Naive thymus-derived CD4-positive, alpha-beta T cell (primary cell): ENCODE data around the gene FNIP2. TPM values are rescaled to one million over a fixed set of nuclear protein-coding genes. Genes with fewer than 3 reads are reported as not detected.

ENCODE experiments used
- ATAC-seq: fragments of 150-1000 bp; cut with Tn5 transposase; 2 replicates; pipeline ENCODE4 v1.10.0; 2021; ENCODE audit warnings: mild to moderate bottlenecking, moderate library complexity
- CTCF ChIA-PET: fragments of 350-600 bp; sonication (Branson Sonifier 250); formaldehyde crosslinking; loops from one replicate; lab custom pipeline; 2021; ENCODE audit warnings: antibody characterized with exemption; lab: Charles Lee
- POLR2A ChIA-PET: fragments of 350-600 bp; sonication (Branson Sonifier 250); formaldehyde crosslinking; loops from one replicate; lab custom pipeline; 2021; ENCODE audit warnings: antibody characterized with exemption, inconsistent platforms; lab: Charles Lee
- DNase-seq, 9 donors: peaks; one replicate each; pipeline versions ENCODE4 v3.0.0 to v3.0.0-alpha.2; 2020 to 2022; ENCODE audit warnings: mixed read lengths in 1 of 9
- H3K27ac ChIP-seq: one replicate; pipeline ENCODE4 v1.7.0; 2013; ENCODE audit warnings: mild to moderate bottlenecking, low read depth, low read length, moderate library complexity
- H3K27me3 ChIP-seq, 2 donors: one replicate each; pipeline ENCODE4 v1.7.0; 2013; ENCODE audit warnings: low read length in 2 of 2, mild to moderate bottlenecking in 2 of 2, moderate library complexity in 2 of 2; ENCODE audit not compliant: control insufficient read depth in 2 of 2, insufficient read depth in 2 of 2
- H3K36me3 ChIP-seq, 3 experiments: 1 replicate in 2 of 3; 2 replicates in 1 of 3; pipeline ENCODE4 v1.7.0; 2013; ENCODE audit warnings: low read length in 3 of 3, mild to moderate bottlenecking in 3 of 3, moderate library complexity in 1 of 3; ENCODE audit not compliant: insufficient read depth in 3 of 3, control insufficient read depth in 2 of 3
- H3K4me1 ChIP-seq, 2 donors: one replicate each; pipeline ENCODE4 v1.7.0; 2013; ENCODE audit warnings: low read length in 2 of 2, mild to moderate bottlenecking in 2 of 2, moderate library complexity in 1 of 2; ENCODE audit not compliant: control insufficient read depth in 2 of 2, insufficient read depth in 2 of 2
- H3K4me3 ChIP-seq: 2 replicates; pipeline ENCODE4 v1.7.0; 2013; ENCODE audit warnings: mild to moderate bottlenecking, low read length
- H3K9me3 ChIP-seq, 3 experiments: 1 replicate in 2 of 3; 2 replicates in 1 of 3; pipeline ENCODE4 v1.7.0; 2013; ENCODE audit warnings: low read length in 3 of 3; ENCODE audit not compliant: control insufficient read depth in 2 of 3
- H3K27ac Mint-ChIP-seq, 9 donors: one replicate each; pipeline ENCODE4 v1.8.0; 2020 to 2022; ENCODE audit warnings: mixed read lengths in 9 of 9, mild to moderate bottlenecking in 8 of 9, moderate library complexity in 5 of 9, inconsistent platforms in 2 of 9
- H3K27me3 Mint-ChIP-seq, 5 donors: one replicate each; pipeline ENCODE4 v1.8.0; 2021 to 2022; ENCODE audit warnings: mixed read lengths in 5 of 5, mild to moderate bottlenecking in 1 of 5
- H3K36me3 Mint-ChIP-seq, 5 donors: one replicate each; pipeline ENCODE4 v1.8.0; 2020 to 2022; ENCODE audit warnings: mixed read lengths in 5 of 5, mild to moderate bottlenecking in 3 of 5, inconsistent platforms in 1 of 5
- H3K4me1 Mint-ChIP-seq, 7 donors: one replicate each; pipeline ENCODE4 v1.8.0; 2020 to 2022; ENCODE audit warnings: mixed read lengths in 7 of 7, mild to moderate bottlenecking in 3 of 7, inconsistent platforms in 1 of 7
- H3K4me3 Mint-ChIP-seq, 10 donors: one replicate each; pipeline ENCODE4 v1.8.0; 2020 to 2022; ENCODE audit warnings: mild to moderate bottlenecking in 10 of 10, mixed read lengths in 10 of 10, moderate library complexity in 6 of 10, inconsistent platforms in 2 of 10
- H3K9me3 Mint-ChIP-seq, 11 donors: one replicate each; pipeline ENCODE4 v1.8.0; 2020 to 2022; ENCODE audit warnings: mixed read lengths in 11 of 11, mild to moderate bottlenecking in 4 of 11, inconsistent platforms in 1 of 11, moderate library complexity in 1 of 11
- intact Hi-C, 2 donors: fragments of 100-400 bp; cut with micrococcal nuclease; formaldehyde crosslinking; loops; one replicate each; pipeline ENCODE4 v1.15.1; 2023
- polyA plus RNA-seq, 2 donors: library from polyadenylated mRNA; unstranded; fragments of 300-500 nt; fragmentation: Illumina TruSeq; gene quantifications; one replicate each; pipeline ENCODE4 v1.2.3, GENCODE V29; 2021
- total RNA-seq, 6 experiments: library from RNA in 5 of 6; stranded (reverse) in 5 of 6; gene quantifications; 1 replicate in 5 of 6; 2 replicates in 1 of 6; pipeline ENCODE4 v1.2.3 and lab custom pipeline; 2021 to 2026

Gene FNIP2
- total and polyA plus RNA-seq, 7 experiments from 2014 or later: 2.3 to 19.5 (median 10.4) TPM

DNA sequence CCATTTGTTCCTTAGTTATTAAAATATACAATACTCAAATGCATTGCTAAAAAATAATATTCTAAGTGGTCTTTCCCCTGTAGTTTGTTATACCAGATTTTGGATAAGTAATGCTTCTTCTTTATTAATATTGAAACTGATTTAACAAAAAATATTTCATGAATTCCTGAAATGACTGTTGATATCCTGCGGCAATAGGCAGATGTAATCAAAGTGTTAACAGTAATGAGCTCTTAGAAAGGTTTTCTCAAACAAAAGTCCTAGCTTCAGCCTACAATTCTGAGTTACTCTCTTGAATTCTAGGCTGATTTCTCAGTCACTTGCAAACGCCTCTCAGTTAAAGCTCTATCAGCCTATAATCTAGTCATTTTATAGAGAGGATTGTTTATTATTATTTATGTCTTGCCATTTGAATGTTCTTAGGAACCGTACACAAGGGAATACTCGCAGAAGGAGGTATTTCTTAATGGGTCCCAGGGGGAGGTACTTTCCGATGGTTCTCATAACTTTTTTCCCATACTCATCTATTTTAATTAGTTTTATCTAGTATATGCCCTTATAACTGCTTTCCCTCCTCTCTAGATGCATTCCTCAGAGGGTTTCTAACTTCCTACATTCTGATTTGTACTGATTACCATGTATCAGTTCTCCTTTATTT is 96.8 kb downstream of the FNIP2 start:
- Mint-ChIP-seq H3K4me1 (peaks cover 0 to 6% (median 0%) of the 10 kb centered on the region in 7 donors), H3K4me3 (no peak overlapping the region), H3K9me3 (peaks cover 0 to 1% (median 0%) of the 10 kb centered on the region in 11 donors), H3K36me3 (peaks cover 18 to 62% (median 34%) of the 10 kb centered on the region in 5 donors), H3K27me3 (no peaks in the 10 kb centered on the region), H3K27ac (no peak overlapping the region)
- peaks cover 0 to 34% (median 0%) of the 10 kb centered on the region in 3 experiments for H3K36me3 ChIP-seq
- intact Hi-C loops: no loop called here
- DNase-seq (no peak), ATAC-seq (no peak)
- H3K4me3 ChIP-seq: no peak overlapping the region
- ChIA-PET POLR2A (no interaction called here), CTCF (interaction anchor here (0.8 kb wide), 1 partner anchor 9 kb away, joined by 3 read pairs; no protein-coding TSS in a partner anchor)
- no peak overlapping the region for H3K27ac ChIP-seq
- no peaks in the 10 kb centered on the region for H3K9me3 ChIP-seq
- no peaks in the 10 kb centered on the region for H3K27me3 ChIP-seq
- no peaks in the 10 kb centered on the region for H3K4me1 ChIP-seq

DNA sequence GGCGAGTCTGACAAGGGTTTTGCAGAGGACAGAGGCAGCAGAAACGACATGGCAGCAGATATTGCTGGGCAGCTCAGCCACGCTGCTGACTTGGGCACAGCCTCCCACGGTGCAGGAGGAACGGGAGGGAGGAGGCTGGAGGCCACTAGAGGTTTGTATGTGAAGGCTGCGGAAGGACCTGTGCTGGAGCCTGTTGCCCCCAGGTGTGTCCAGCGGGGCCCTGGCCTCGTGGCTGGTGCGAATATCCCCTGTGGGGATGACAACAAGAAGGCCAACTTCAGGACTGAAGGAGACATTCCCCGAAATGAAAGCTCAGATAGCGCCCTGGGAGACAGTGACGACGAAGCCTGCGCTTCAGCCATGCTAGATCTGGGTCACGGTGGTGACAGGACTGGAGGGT is 100.2 kb downstream of the FNIP2 start:
- no peaks in the 10 kb centered on the region for H3K9me3 Mint-ChIP-seq
- no peaks in the 10 kb centered on the region for H3K27me3 Mint-ChIP-seq
- peaks cover 15 to 62% (median 40%) of the 10 kb centered on the region in 5 donors for H3K36me3 Mint-ChIP-seq
- H3K36me3 ChIP-seq: peaks cover 0 to 18% (median 0%) of the 10 kb centered on the region in 3 experiments
- no peaks in the 10 kb centered on the region for H3K9me3 ChIP-seq
- no peak for ATAC-seq
- no peaks in the 10 kb centered on the region for H3K4me1 ChIP-seq
- no peaks in the 10 kb centered on the region for H3K27me3 ChIP-seq
- no peak overlapping the region for H3K4me3 Mint-ChIP-seq
- intact Hi-C loops: no loop called here
- H3K27ac ChIP-seq: no peak overlapping the region
- no peak overlapping the region for H3K4me3 ChIP-seq
- DNase-seq: no peak
- ChIA-PET POLR2A (no interaction called here), CTCF (no interaction called here)
- peaks cover 0 to 9% (median 0%) of the 10 kb centered on the region in 7 donors for H3K4me1 Mint-ChIP-seq
- H3K27ac Mint-ChIP-seq: no peak overlapping the region

DNA sequence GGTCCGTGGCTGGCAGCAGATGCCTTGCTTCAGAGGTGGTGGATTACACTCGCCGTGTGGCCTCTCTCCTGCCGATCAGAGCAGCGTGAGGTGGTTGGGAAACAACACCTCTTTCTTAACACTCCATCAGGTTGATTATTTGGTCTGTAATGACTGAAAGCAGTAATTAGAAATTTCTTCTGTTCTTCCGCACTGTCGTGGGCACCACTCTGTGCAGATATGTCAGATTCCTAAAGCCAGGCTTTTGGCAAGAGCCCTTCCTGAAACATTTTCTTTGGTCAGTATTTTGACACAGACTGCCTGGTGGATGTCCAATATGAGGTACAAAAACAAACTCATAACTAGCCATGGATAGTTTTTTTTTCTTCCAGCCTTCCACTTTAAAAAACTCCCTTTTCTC is 100.9 kb downstream of the FNIP2 start:
- Mint-ChIP-seq H3K9me3 (no peaks in the 10 kb centered on the region), H3K4me1 (peaks cover 0 to 9% (median 0%) of the 10 kb centered on the region in 7 donors), H3K27ac (no peak overlapping the region), H3K4me3 (no peak overlapping the region), H3K27me3 (no peaks in the 10 kb centered on the region), H3K36me3 (peaks cover 15 to 57% (median 35%) of the 10 kb centered on the region in 5 donors)
- Histone ChIP-seq H3K4me3 (no peak overlapping the region), H3K9me3 (no peaks in the 10 kb centered on the region), H3K36me3 (peaks cover 0 to 18% (median 0%) of the 10 kb centered on the region in 3 experiments), H3K4me1 (no peaks in the 10 kb centered on the region), H3K27ac (no peak overlapping the region), H3K27me3 (no peaks in the 10 kb centered on the region)
- DNase-seq (no peak), ATAC-seq (no peak)
- POLR2A ChIA-PET: no interaction called here
- CTCF ChIA-PET: no interaction called here
- intact Hi-C loops: no loop called here

DNA sequence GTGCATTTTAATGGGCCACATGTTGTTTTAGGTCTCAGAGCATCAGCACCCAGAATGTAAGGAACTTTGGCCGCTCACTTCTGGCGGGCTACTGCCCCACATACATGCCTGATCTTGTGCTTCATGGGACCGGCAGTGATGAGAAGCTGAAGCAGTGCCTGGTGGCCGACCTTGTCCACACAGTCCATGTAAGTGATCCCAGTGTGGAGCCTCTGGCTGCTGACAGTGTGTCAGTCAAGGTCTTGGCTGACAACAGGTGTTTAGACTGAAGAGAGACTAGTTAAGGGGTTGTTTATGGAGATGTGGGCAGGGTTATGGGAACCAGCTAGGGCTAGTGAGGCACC is 101.4 kb downstream of the FNIP2 start:
- ATAC-seq: no peak
- no peaks in the 10 kb centered on the region for H3K4me1 ChIP-seq
- Mint-ChIP-seq H3K27me3 (no peaks in the 10 kb centered on the region), H3K36me3 (peaks cover 15 to 54% (median 33%) of the 10 kb centered on the region in 5 donors), H3K9me3 (no peaks in the 10 kb centered on the region), H3K4me3 (no peak overlapping the region), H3K27ac (peak overlapping the region in 2 of 9 donors; percentile 11 to 83), H3K4me1 (peaks cover 0 to 9% (median 0%) of the 10 kb centered on the region in 7 donors)
- no peaks in the 10 kb centered on the region for H3K27me3 ChIP-seq
- CTCF ChIA-PET: interaction anchor here (0.9 kb wide), 1 partner anchor 19 kb away, joined by 3 read pairs; no protein-coding TSS in a partner anchor
- POLR2A ChIA-PET: no interaction called here
- H3K4me3 ChIP-seq: no peak overlapping the region
- no peaks in the 10 kb centered on the region for H3K9me3 ChIP-seq
- intact Hi-C loops: no loop called here
- no peak overlapping the region for H3K27ac ChIP-seq
- peaks cover 0 to 18% (median 0%) of the 10 kb centered on the region in 3 experiments for H3K36me3 ChIP-seq
- DNase-seq: no peak

DNA sequence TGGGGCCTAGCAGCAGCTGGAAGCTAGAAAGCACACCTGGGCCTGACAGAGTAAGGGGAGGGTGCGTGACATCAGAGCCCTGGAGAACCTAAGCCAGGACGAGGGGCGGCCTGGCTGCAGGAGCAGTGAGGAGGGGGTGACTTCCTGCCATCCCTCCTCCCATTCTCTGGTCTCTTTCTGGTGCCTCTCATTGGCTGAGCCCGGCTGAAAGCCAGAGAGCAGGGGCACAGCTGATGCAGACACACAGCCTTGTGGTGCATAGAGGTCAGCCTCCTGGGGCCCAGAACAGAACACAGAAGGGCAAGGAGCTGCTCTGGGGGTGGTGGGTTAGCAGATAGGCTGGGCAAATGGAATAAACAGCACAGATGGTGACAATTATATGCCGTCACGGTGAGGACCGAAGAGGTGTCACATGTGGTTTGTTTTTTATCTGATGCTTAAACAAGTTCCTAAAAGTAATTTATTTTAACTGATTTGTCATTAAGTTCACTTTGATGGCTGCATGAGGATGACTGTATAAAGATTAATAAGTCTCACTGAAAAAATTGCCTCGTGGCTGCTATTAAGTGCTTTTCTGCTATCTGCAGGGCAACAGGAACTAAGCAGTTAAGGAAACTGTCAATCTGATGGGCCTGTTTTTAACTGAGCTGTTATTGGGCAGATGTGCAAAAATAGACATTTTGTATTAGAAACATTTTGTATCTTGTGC is 102.0 kb downstream of the FNIP2 start:
- ATAC-seq: peak; percentile 37
- intact Hi-C loops: no loop called here

DNA sequence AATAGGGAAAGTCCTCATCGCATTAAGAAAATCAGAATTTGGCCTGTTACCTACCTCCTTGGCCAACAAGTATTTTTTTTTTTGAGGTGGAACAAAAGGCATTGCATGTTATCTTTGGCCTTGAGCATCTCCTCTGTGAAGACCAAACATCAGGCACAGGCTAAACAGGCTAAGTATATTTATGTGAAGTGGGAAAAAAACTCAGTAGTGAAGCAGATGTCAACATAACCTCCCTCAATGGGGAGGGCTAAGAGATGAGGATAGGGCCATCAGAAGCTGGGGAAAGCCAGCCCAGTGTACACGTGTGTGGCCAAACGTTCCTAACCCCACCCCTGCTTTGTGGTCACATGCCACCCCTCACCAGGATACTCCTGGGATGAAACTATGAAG is 102.5 kb downstream of the FNIP2 start:
- ChIA-PET CTCF (no interaction called here), POLR2A (no interaction called here)
- H3K36me3 Mint-ChIP-seq: peaks cover 15 to 59% (median 38%) of the 10 kb centered on the region in 5 donors
- Histone ChIP-seq H3K4me1 (no peaks in the 10 kb centered on the region), H3K4me3 (no peak overlapping the region), H3K27ac (no peak overlapping the region), H3K36me3 (peaks cover 0 to 22% (median 0%) of the 10 kb centered on the region in 3 experiments), H3K27me3 (no peaks in the 10 kb centered on the region), H3K9me3 (no peaks in the 10 kb centered on the region)
- DNase-seq (no peak), ATAC-seq (no peak)
- H3K4me1 Mint-ChIP-seq: peaks cover 0 to 9% (median 0%) of the 10 kb centered on the region in 7 donors
- no peaks in the 10 kb centered on the region for H3K9me3 Mint-ChIP-seq
- intact Hi-C loops: no loop called here
- no peaks in the 10 kb centered on the region for H3K27me3 Mint-ChIP-seq
- H3K27ac Mint-ChIP-seq: no peak overlapping the region
- no peak overlapping the region for H3K4me3 Mint-ChIP-seq

More for the DNA sequence above, 102.0 kb downstream of the FNIP2 start:
- H3K36me3 Mint-ChIP-seq: peaks cover 15 to 54% (median 33%) of the 10 kb centered on the region in 5 donors
- Histone ChIP-seq H3K27me3 (no peaks in the 10 kb centered on the region), H3K9me3 (no peaks in the 10 kb centered on the region), H3K4me1 (no peaks in the 10 kb centered on the region), H3K36me3 (peaks cover 0 to 20% (median 0%) of the 10 kb centered on the region in 3 experiments), H3K27ac (no peak overlapping the region), H3K4me3 (no peak overlapping the region)
- H3K27ac Mint-ChIP-seq: peak overlapping the region in 3 of 9 donors; percentile 11 to 83 (median 54)
- H3K4me1 Mint-ChIP-seq: peaks cover 0 to 9% (median 0%) of the 10 kb centered on the region in 7 donors
- ChIA-PET CTCF (interaction anchor here (0.9 kb wide), 1 partner anchor 19 kb away, joined by 3 read pairs; no protein-coding TSS in a partner anchor), POLR2A (no interaction called here)
- DNase-seq: no peak
- H3K9me3 Mint-ChIP-seq: no peaks in the 10 kb centered on the region
- H3K27me3 Mint-ChIP-seq: no peaks in the 10 kb centered on the region
- H3K4me3 Mint-ChIP-seq: no peak overlapping the region
